ENCODE data around the gene ZDHHC19. TPM values are rescaled to one million over a fixed set of nuclear protein-coding genes. Genes with fewer than 3 reads are reported as not detected.
A peak's percentile ranks its signal among the peaks of the same experiment; 100 is the strongest.
"Not testable (repeated sequence)": the region's sequence is repeated elsewhere in the genome, so short reads cannot be mapped to it uniquely, and the experiment has no call there.

The ZDHHC19 gene
- total RNA-seq, 3 donors from 2014 or later: not detected

DNA sequence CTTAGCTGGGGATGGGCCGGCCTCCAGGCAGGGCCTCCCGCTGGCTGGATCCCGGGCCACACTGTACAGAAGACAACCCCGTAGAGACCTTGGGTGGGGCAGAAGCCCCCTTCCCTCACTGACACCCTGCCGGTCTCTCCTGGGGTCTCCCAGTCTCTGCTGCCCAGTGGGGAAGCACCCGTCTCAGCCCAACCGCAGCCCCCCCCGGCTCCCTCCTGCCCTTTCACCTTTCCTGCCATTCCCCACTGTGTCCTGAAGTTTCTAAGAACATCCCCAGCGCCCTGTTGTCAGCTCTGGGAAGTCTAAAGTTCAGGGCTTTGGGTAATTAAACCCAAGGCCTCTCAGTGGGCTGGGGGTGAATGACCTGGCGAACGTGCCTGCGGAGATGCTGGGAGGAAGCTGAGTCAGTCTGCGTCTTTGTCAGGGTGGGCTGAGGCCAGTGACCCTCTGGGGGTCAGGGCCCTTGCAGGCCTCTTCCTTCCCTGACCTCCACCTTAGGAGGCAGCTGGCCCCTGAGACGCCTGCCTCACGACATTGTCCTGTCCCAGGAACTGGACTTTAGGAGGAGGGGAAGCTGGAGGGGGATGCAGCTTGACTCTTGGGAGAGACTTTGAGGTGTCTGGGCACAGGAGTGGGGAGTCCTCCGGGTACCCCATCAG is 3.7 kb upstream of the ZDHHC19 start:
- DNase-seq (ENCODE audit: low spot score in 2 of 2): no peak
- no peaks in the 10 kb centered on the region for H3K36me3 ChIP-seq
- TF ChIP-seq, protein P1, sequence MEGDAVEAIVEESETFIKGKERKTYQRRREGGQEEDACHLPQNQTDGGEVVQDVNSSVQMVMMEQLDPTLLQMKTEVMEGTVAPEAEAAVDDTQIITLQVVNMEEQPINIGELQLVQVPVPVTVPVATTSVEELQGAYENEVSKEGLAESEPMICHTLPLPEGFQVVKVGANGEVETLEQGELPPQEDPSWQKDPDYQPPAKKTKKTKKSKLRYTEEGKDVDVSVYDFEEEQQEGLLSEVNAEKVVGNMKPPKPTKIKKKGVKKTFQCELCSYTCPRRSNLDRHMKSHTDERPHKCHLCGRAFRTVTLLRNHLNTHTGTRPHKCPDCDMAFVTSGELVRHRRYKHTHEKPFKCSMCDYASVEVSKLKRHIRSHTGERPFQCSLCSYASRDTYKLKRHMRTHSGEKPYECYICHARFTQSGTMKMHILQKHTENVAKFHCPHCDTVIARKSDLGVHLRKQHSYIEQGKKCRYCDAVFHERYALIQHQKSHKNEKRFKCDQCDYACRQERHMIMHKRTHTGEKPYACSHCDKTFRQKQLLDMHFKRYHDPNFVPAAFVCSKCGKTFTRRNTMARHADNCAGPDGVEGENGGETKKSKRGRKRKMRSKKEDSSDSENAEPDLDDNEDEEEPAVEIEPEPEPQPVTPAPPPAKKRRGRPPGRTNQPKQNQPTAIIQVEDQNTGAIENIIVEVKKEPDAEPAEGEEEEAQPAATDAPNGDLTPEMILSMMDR (IDR thresholded peaks at IDR 0.05): no peak
- TF ChIP-seq POLR2AphosphoS5 (IDR thresholded peaks at IDR 0.05) (no peak), POLR2A (IDR thresholded peaks at IDR 0.05) (no peak)
- H3K4me3 ChIP-seq: no peak overlapping the region
- no peaks in the 10 kb centered on the region for H3K27me3 ChIP-seq
- intact Hi-C loops (cut with DNase I; ENCODE audit: low total_unique reads): no loop called here
- H3K27ac ChIP-seq: no peak overlapping the region
- H3K9me3 ChIP-seq: no peaks in the 10 kb centered on the region
- no peaks in the 10 kb centered on the region for H3K4me1 ChIP-seq

DNA sequence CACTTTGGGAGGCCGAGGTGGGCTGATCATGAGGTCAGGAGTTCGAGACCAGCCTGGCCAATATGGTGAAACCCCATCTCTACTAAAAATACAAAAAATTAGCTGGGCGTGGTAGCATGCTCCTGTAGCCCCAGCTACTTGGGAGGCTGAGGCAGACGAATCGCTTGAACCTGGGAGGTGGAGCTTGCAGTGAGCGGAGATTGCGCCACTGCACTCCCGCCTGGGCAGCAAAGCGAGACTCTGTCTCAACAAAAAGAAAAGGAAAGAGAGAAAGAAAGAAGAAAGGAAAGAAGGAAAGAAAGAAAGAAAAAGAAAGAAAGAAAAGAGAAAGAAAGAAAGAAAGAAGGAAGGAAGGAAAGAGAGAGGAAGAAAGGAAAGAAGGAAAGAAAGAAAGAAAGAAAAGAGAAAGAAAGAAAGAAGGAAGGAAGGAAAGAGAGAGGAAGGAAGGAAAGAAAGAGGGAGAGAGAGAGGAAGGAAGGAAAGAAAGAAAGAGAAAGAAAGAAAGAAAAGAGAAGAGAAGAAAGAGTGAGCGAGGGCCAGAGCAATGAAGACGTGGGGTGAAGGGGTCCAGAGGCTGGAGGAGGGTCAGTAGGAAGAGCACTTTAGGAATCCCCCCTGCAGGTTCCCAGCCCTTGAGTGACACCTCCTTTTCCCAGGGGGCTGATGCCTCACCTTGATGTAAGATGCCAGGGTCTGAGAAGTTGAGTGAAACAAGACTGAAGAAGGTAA is 1.1 kb downstream of the ZDHHC19 start:
- H3K4me1 ChIP-seq; H3K36me3 ChIP-seq; intact Hi-C loops (cut with DNase I; ENCODE audit: low total_unique reads): not testable (repeated sequence)

GRCh38 chr3:196208942-196209695 is 2.1 kb downstream of the ZDHHC19 start:
- no peak overlapping the region for H3K4me3 ChIP-seq

More for the DNA sequence above, 1.1 kb downstream of the ZDHHC19 start:
- not testable (repeated sequence) for H3K9me3 ChIP-seq; H3K27ac ChIP-seq; H3K27me3 ChIP-seq; DNase-seq (ENCODE audit: low spot score in 2 of 2); H3K4me3 ChIP-seq

GRCh38 chr3:196207833-196208607 is 3.2 kb downstream of the ZDHHC19 start:
- Histone ChIP-seq H3K27me3 (no peaks in the 10 kb centered on the region), H3K9me3 (no peaks in the 10 kb centered on the region), H3K36me3 (no peaks in the 10 kb centered on the region), H3K4me3 (peak overlapping the region; percentile 18 to 60 (median 45)), H3K4me1 (no peaks in the 10 kb centered on the region), H3K27ac (no peak overlapping the region)
- TF ChIP-seq POLR2AphosphoS5 (IDR thresholded peaks at IDR 0.05) (no peak), POLR2A (IDR thresholded peaks at IDR 0.05) (no peak)
- TF ChIP-seq, protein P1 (IDR thresholded peaks at IDR 0.05): no peak
- intact Hi-C loops (cut with DNase I; ENCODE audit: low total_unique reads): no loop called here
- DNase-seq (ENCODE audit: low spot score in 2 of 2): no peak

More at GRCh38 chr3:196208942-196209695, 2.1 kb downstream of the ZDHHC19 start:
- H3K27ac ChIP-seq: no peak overlapping the region
- H3K9me3 ChIP-seq: no peaks in the 10 kb centered on the region
- TF ChIP-seq POLR2AphosphoS5 (IDR thresholded peaks at IDR 0.05) (no peak), POLR2A (IDR thresholded peaks at IDR 0.05) (no peak)
- TF ChIP-seq, protein P1 (IDR thresholded peaks at IDR 0.05): no peak
- no peak for DNase-seq (ENCODE audit: low spot score in 2 of 2)
- intact Hi-C loops (cut with DNase I; ENCODE audit: low total_unique reads): no loop called here
- H3K4me1 ChIP-seq: no peaks in the 10 kb centered on the region
- no peaks in the 10 kb centered on the region for H3K27me3 ChIP-seq
- no peaks in the 10 kb centered on the region for H3K36me3 ChIP-seq

- TF ChIP-seq POLR2AphosphoS5 (IDR thresholded peaks at IDR 0.05): no peak
- TF ChIP-seq POLR2A (IDR thresholded peaks at IDR 0.05): no peak
- TF ChIP-seq, protein P1 (IDR thresholded peaks at IDR 0.05): no peak
- H3K9me3 ChIP-seq: no peaks in the 10 kb centered on the region
- no peak overlapping the region for H3K27ac ChIP-seq
- no peaks in the 10 kb centered on the region for H3K36me3 ChIP-seq
- intact Hi-C loops (cut with DNase I; ENCODE audit: low total_unique reads): no loop called here
- H3K4me1 ChIP-seq: no peaks in the 10 kb centered on the region
- no peaks in the 10 kb centered on the region for H3K27me3 ChIP-seq
- H3K4me3 ChIP-seq: peak overlapping the region in 2 of 3 donors; percentile 45 to 60
- no peak for DNase-seq (ENCODE audit: low spot score in 2 of 2)
These were observed 3.9 kb downstream of the ZDHHC19 start for GRCh38 chr3:196207159-196207832.

- H3K4me1 ChIP-seq; H3K27me3 ChIP-seq; H3K9me3 ChIP-seq; H3K4me3 ChIP-seq; H3K36me3 ChIP-seq; DNase-seq (ENCODE audit: low spot score in 2 of 2); H3K27ac ChIP-seq; intact Hi-C loops (cut with DNase I; ENCODE audit: low total_unique reads): not testable (repeated sequence)
These were observed 5.6 kb downstream of the ZDHHC19 start for GRCh38 chr3:196205442-196206205.
